HG02981 (cell line): ENCODE measurements around the gene MAP4.
"Not testable (repeated sequence)": the region's sequence is repeated elsewhere in the genome, so short reads cannot be mapped to it uniquely, and the experiment has no call there.

ENCODE experiments used
- ATAC-seq: cut with Tn5 transposase; IDR thresholded peaks from one replicate; pipeline ENCODE4 v1.9.1; 2021; ENCODE audit warnings: mild to moderate bottlenecking, moderate library complexity; ENCODE audit not compliant: unreplicated experiment

The MAP4 gene

DNA sequence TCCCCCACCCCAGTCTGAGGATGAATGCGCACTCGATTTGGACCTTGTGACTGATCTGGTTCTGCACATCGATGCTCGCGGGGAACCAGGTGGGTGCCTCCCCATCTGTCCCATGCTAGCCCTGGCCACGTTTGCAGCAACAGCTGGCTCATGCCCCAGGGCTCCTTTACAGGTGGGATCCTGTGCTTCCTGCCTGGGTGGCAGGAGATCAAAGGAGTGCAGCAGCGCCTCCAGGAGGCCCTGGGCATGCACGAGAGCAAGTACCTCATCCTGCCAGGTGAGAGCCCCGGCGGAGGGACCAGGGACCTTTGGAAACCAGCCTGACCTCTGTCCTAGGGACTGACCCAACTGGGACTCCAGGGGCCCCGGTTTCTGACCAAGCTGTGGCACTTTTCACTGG lies 169.0 kb downstream of the MAP4 start:
- no peak for ATAC-seq

DNA sequence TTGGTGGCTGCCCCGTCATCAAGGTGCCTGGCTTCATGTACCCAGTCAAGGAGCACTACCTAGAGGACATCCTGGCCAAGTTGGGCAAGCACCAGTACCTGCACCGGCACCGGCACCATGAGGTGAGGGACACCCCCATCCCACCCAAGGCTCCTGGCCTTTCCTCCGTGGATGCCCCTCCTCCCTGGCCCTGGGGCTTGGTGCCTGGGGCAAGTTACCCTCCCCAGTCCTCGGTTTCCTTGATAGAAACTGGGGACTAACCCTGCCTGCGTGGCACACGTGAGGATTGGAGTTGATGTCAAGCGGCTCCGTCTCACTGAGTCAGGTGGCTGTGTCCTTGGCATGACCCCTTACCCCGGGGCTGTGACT lies 169.4 kb downstream of the MAP4 start:
- no peak for ATAC-seq

DNA sequence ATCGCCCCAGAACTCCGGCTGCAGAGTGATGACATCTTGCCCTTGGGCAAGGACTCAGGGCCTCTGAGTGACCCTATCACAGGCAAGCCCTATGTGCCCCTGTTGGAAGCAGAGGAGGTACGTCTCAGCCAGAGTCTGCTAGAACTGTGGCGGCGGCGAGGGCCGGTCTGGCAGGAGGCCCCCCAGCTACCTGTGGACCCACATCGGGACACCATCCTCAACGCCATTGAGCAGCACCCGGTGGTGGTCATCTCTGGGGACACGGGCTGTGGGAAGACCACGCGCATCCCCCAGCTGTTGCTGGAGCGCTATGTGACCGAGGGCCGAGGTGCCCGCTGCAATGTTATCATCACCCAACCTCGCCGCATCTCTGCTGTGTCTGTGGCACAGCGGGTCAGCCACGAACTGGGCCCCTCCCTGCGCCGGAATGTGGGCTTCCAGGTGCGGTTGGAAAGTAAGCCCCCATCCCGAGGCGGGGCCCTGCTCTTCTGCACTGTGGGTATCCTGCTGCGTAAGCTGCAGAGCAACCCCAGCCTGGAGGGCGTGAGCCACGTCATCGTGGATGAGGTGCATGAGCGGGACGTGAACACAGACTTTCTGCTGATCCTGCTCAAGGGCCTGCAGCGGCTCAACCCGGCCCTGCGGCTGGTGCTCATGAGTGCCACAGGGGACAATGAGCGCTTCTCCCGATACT lies 169.9 kb downstream of the MAP4 start:
- ATAC-seq, result no peak

DNA sequence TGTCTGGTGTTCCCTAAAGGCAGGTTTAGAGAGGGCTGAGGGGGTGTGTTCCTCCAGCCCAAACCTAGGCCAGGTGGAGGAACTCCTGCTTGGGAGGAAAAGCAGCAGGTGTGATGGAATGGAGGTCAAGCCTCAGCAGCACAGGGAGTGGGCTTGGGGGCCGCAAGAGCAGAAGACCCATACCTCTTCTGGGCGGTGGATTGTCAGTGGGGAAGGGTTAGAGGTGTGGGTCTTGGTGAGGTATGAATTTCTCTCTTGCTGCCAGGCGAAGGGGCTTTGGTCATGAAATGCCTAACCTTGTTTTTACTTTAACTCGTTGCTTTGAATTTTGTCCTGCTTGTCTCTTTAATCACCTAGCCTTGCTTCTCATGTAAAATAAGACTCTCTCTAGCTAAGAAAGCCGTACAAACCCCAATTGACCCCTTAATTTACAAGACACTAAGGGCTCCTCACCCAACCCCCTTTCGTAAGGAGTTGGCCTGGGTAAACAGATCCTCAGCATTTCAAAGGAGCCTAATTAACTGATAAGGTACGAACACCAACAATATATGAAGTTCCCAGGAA lies 174.3 kb downstream of the MAP4 start:
- ATAC-seq, result no peak

DNA sequence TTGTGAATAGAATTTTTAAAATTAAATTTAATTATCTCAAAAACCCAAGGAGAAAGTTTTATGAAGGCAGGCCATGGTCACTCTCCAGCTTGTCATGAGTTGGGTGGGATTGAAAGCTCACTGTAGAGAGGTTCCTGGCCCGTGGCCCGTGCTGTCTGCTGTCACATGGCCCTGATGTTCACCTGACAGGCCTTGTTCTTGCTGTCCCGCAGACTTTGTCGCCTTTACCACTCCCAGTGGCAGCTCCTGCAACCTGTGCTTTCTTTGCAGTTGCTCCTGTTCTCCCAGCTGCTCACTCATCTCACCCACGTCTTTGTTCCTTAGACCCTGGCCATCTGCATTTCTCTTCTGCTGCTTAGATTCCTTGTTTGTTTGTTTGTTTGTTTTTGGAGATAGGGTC lies 177.7 kb downstream of the MAP4 start:
- ATAC-seq, result no peak

DNA sequence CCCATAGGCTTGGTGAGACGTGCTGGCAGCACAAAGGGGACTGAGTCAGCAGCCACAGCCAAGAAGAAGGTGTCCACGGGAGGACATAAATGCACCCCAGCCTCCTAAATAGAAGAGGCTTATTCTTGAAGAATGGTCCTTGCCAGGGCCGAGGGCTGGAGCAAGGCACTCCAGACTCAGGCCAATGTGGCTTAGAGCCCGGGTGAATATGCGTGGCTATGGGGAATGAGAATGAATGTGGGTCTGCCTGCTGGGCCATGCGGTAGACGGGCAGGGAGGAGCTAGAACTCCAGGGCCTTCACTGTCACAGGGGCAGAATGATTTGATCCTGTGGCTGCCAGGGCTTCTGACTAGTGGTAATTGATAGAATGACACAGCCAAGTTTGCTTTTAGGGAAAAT lies 179.2 kb downstream of the MAP4 start:
- ATAC-seq, result no peak

DNA sequence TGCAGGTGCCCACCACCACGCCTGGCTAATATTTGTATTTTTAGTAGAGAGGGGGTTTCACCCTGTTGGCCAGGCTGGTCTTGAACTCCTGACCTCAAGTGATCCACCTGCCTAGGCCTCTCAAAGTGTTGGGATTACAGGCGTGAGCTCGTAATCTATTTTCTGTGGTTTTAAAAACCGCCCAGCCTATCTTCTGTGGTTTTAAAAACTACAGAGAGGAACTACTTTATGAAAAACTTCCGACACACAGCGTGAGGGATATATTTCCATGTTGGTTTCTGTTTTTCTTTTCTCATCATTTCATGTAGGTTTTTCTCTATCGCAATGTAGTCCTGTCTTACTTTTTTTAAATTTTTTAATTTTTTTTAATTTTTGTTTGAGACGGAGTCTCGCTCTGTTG lies 186.7 kb downstream of the MAP4 start:
- not testable (repeated sequence) for ATAC-seq

DNA sequence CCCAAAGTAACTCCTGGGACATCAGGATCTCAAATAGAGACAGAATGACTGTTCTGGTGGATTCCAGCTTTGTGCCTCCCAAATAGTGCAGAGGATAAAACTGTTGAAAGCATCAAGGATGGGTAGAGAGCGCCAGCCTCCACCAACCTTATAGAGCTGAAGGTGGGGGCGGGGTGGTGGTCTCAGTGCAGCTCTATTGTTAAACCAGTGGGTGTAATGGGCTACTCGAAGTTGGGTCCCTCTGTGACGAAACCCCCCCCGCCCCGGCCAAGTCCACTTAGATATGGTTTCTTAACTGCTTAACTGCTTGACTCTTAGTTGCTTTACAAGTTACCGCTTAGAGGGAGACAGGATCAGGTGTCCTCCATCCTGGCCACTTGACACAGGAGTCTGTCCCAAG lies 190.6 kb downstream of the MAP4 start:
- ATAC-seq, result no peak

DNA sequence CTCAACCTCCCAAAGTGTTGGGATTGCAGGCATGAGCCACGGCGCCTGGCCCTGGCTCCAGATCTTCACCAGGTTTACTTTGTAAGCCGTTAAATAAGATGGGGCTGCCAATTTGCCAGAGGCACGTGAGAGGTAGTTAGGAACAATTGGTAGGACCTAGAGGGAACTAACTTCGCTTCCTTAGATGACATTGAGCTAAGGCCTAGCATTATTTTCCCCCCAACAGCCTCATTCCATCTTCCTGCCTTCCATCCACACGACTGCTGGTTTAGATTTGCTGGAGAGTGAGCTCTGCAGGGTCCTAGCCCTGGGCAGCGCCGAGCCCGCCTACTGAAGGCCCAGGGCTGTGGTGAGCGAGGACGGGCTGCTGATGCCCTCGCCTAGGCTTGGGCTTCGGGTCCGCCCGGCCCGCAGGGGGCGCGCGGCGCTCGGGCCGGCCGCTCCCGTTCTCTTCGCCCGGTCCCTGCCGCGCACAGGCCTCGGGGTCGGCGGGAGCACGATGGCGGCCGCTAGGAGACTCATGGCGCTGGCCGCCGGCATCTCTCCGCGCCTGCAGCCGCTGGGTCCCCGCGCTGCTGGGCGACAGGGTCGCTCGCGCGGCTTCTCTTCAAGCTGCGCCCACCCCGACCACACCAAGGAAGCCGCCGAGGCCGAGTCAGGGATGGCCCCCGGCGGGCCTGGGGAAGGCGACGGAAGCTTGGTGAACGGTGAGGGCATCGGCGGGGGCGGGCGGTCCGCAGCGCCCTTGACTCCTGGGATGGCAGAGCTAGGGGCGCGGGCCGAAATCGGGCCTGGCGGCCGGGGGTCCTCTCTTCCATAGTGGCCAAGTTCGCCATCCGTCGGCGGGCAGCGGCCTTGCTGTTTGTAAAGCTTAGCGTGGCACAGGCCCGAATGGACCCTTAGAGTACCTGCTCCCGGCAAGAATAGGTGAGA lies 191.4 kb downstream of the MAP4 start:
- peak; percentile 93 for ATAC-seq

DNA sequence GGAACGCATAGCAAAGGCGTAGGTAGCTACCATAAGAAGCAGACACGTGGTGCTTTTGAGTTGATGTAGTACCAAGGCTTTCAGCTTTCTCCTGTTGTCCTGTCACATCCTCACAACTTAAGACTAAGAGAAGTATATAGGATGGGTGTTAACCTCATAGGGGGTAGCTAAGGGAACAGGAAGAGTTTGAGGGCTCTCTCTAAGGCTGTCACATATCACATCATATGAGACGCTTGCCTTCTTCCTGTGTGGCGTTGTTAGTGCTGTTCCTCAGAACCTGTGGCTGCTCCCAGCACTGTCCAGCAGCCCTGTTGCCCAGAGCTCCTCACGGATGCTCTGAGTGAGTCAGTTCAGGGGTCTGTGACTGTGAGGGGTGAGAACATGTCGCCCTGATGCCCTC lies 198.6 kb downstream of the MAP4 start:
- ATAC-seq, result no peak

DNA sequence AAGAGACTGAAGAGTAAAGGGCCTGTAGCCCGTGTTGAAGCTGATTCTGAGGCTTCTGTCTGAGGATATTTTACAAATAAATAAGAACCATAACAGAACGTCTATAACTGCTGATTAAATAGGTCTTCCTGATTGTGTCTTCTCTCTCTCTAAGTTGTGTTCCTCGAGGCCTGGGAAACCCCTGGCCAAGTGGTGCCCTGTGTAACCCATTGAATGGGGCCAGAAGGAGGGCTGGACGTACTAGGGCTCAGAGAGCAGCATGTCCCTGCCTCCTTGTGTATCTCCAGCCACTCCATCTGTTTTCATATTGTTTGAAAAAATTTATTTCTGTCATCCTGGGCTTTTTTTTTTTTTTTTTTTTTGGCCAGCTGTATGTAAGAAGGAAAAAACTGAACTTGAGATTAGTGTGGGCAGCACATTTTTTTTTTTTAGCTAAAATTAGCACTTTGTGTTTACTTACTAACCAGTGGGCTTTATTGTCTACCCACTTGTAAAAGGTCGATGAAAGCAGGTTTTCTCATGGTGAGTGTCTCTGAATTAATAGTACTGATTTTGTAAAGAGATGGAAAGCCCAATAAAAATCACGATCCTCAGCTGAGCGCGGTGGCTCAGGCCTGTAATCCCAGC lies 202.6 kb downstream of the MAP4 start:
- ATAC-seq, result no peak

DNA sequence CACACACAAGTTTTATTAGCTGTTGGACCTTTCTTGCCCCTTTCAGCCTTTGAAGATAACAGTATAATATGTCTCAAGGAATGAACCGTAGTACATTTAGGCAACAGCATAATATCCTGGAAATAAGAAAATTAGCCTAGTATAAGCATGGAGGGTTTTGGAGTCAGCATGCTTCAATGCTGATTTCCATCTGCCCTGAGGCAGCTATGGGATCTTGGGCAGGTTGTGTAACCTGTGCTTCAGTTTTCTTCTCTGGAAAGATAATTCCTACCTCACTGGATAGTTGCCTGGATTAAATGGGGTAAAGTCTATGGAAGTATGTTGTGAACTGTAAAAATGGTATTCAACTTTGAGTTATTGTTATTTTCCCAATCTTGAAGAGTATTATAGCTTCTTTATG lies 211.6 kb downstream of the MAP4 start:
- ATAC-seq, result no peak

DNA sequence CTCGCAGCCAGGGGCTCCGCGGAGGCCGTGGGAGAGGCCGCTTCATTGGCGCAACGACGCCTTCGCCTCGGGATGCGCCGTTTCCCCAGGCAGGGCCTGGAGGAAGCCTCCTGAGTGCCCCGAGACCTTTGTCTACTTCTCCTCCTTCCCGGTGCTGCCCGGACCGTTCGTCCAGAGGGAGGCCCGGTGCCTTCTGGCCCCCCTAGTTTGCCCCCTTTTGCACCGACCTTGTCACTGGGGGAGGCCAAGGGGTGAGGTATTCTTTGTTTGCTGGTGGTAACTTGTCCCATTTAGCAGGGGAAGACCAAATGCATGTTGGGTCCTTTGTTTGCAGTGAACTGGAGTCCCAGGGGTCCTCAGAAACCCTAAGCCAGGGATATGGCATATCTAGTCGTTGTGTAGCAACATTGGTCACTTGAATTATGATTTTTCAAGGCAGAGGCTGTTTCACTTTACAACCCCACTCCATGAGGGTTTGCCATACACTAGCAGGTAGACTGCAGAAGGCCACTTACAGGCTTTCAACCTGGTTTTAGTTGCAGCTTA lies 212.7 kb downstream of the MAP4 start:
- no peak for ATAC-seq

DNA sequence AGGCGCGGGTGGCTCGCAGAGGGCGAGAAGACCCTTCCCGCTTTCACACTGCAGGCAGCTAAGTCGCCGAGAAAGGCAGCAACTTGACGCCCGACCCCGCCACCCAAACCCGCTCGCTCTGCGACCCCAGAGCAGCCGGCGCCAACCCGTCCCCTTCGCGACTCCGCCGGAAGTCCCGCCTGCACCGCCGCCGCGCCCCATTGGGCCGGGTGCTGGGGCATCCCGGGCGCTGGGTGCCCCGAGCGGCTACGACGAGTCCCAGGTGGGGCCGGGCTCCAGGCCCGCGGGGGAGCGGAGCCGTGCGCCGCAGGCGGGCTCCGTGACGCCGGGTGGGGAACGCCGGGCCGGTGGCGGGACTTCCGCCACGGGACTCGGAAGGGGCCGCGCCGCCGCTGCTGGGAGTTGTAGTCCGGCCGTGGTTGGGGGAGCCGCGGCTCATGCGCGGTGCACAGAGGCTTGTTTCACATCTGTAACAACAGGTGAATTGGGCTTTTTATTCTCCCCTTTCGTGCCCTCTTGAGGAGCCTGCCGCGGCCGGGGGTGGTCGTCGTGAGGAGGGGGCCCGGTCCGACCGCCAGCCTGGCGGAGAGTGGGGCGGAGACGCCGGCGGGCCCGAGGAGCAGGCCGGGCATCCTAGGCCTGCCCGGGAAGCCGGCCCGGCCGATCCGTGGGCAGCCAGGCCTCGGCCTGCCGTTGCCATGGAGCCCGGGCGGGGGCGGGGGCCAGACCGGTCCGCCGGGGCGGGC lies 213.3 kb downstream of the MAP4 start, which contains the start of gene DHX30:
DHX30 (plus strand) TSS at position 405 of the 746 bp plus-strand sequence. CDS start 7,546 bp downstream, outside the sequence.
- peak; percentile 75 for ATAC-seq
